ENCODE measurements around the gene GREB1. TPM values are rescaled to one million over a fixed set of nuclear protein-coding genes. Genes with fewer than 3 reads are reported as not detected.

GREB1 gene
- total and polyA plus RNA-seq, 9 donors: 104 to 723 (median 232) TPM

DNA sequence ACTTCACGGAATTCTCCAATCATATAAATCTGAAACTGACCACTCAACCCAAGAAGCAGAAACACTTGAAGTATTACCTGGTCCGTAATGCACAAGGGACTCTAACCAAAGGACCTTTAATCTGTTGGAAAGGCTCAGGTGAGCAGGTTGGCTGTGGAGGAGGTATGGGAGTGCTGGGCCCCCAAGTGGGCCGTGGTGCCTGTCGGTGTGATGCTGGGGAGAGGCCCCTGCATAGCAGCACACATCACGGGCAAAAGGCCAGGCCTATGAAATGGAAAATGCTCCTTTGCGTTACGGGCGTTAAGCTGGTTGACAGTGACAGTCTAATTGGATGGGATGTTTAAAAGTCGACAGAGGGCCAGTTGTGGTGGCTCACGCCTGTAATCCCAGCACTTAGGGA, 42.6 kb downstream of the GREB1 start:
- DNase-seq: peak in 3 of 5 donors; percentile 24 to 40 (median 26)
- TF ChIP-seq EP300 (IDR thresholded peaks at IDR 0.05): no peak
- TF ChIP-seq, protein P1, sequence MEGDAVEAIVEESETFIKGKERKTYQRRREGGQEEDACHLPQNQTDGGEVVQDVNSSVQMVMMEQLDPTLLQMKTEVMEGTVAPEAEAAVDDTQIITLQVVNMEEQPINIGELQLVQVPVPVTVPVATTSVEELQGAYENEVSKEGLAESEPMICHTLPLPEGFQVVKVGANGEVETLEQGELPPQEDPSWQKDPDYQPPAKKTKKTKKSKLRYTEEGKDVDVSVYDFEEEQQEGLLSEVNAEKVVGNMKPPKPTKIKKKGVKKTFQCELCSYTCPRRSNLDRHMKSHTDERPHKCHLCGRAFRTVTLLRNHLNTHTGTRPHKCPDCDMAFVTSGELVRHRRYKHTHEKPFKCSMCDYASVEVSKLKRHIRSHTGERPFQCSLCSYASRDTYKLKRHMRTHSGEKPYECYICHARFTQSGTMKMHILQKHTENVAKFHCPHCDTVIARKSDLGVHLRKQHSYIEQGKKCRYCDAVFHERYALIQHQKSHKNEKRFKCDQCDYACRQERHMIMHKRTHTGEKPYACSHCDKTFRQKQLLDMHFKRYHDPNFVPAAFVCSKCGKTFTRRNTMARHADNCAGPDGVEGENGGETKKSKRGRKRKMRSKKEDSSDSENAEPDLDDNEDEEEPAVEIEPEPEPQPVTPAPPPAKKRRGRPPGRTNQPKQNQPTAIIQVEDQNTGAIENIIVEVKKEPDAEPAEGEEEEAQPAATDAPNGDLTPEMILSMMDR (IDR thresholded peaks at IDR 0.05): no peak
- no peak for TF ChIP-seq POLR2A (IDR thresholded peaks at IDR 0.05)

DNA sequence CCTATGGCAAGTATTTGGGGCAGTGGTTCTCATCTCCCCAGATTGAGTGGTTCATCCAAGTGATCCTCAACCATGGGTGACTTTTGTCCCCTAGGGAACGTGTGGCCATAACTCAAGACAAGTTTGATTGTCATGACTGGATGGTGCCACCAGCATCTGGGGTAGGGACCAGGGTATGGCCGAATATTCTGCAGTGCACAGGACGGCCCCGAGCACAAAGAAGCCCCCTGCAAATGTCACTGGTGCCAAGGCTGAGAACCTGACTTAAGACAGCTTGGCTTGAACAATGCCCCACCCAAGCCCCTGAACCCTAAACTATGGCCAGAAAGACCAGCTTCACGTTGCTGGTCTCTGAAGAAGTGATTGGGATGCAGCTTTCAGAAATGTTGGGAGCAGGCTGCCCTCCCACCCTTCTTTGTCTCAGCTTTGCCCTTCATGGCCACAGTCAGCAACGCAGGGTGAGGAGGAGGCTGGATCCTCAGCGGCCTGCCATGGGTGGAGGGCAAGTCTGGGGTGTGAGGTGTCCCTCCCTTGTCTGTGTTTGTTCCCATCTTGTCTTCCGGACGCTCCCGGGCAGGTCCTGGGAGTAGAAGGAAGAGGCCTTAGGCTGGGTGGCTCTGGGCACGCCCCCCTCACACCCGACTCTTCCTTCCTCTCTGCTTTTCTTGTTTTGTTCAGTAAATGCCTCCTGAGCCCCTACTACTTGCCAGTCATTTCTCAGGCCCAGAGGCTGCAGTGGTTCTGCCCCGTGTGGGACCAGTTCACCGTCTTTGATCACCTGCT, 43.4 kb downstream of the GREB1 start:
- peak in 2 of 5 donors; percentile 17 to 33 for DNase-seq
- peaks cover 31% of the 10 kb centered on the region for H3K4me1 ChIP-seq (ENCODE audit: insufficient read depth)
- H3K36me3 ChIP-seq: no peaks in the 10 kb centered on the region
- no peaks in the 10 kb centered on the region for H3K27me3 ChIP-seq
- intact Hi-C loops (cut with DNase I): loop anchor here in 1 of 4 donors (5.0 kb wide), 1 partner anchor 35 kb away; no protein-coding TSS in a partner anchor
- peak overlapping the region in 1 of 2 donors; percentile 13 for H3K27ac ChIP-seq
- 70 to 82% (median 75%) methylated on average over 14 of the region's 14 CpGs for WGBS, 3 donors
- no peak for TF ChIP-seq POLR2A (IDR thresholded peaks at IDR 0.05)
- H3K4me3 ChIP-seq: no peak overlapping the region
- H3K9me3 ChIP-seq: no peaks in the 10 kb centered on the region

More for the DNA sequence above, 42.6 kb downstream of the GREB1 start:
- H3K4me3 ChIP-seq: no peak overlapping the region
- intact Hi-C loops (cut with DNase I): loop anchor here in 1 of 4 donors (5.0 kb wide), 1 partner anchor 34 kb away; no protein-coding TSS in a partner anchor
- no peak overlapping the region for H3K27ac ChIP-seq
- no peaks in the 10 kb centered on the region for H3K27me3 ChIP-seq
- WGBS, 3 donors: 88 to 89% (median 89%) methylated on average over 10 of the region's 10 CpGs
- H3K4me1 ChIP-seq (ENCODE audit: insufficient read depth): peaks cover 27% of the 10 kb centered on the region
- H3K9me3 ChIP-seq: no peaks in the 10 kb centered on the region
- H3K36me3 ChIP-seq: no peaks in the 10 kb centered on the region

DNA sequence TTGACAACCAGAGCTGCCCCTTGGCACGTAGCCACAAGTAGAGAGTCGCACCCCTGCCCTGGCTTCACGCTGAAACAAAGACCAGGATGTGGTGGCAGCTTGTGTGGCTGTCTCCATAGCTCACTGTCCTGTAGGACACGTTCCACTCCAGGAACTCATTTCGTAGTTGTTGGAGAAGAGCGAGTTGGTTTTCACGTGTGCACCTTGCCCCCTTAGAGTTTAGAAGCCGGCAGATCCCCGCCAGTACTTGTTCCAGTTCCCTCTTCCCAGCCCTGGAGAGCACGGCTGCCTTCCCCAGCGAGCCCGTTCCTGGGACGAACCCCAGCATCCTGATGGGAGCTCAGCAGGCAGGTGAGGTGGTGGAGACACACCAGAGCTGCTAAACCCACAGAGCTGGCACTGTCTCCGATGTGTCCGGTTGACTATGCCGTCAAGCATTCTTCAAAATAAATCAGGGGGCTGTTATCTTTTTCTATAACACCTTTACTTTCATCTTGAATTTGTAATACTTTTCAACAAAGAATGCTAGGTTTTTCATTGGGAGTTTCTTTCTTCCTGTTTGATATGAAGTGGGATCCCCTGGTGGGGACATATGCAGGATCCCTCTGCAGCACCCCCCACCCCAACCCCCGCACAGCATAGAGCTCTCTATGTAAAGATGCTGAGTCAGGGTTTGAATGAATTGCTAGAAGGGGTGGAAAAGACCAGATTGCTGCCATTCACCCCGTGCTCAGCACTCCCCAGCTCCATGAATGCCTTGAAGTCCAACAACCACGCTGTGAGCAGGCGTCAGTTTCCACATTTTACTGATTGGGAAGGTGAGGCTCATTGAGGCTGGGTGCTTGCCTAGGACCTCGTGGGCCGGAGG, 44.5 kb downstream of the GREB1 start:
- intact Hi-C loops (cut with DNase I): loop anchor here in 1 of 4 donors (5.0 kb wide), 1 partner anchor 36 kb away; no protein-coding TSS in a partner anchor
- 74 to 84% (median 74%) methylated on average over 22 of the region's 22 CpGs for WGBS, 3 donors
- DNase-seq: peak in 3 of 5 donors; percentile 26 to 43 (median 35)
- TF ChIP-seq, protein P1 (IDR thresholded peaks at IDR 0.05): no peak
- no peak for TF ChIP-seq EP300 (IDR thresholded peaks at IDR 0.05)
- no peak for TF ChIP-seq POLR2A (IDR thresholded peaks at IDR 0.05)
- Histone ChIP-seq H3K4me1 (ENCODE audit: insufficient read depth) (peaks cover 30% of the 10 kb centered on the region), H3K4me3 (no peak overlapping the region), H3K9me3 (no peaks in the 10 kb centered on the region), H3K27ac (peak overlapping the region in 1 of 2 donors; percentile 36), H3K36me3 (no peaks in the 10 kb centered on the region), H3K27me3 (no peaks in the 10 kb centered on the region)

DNA sequence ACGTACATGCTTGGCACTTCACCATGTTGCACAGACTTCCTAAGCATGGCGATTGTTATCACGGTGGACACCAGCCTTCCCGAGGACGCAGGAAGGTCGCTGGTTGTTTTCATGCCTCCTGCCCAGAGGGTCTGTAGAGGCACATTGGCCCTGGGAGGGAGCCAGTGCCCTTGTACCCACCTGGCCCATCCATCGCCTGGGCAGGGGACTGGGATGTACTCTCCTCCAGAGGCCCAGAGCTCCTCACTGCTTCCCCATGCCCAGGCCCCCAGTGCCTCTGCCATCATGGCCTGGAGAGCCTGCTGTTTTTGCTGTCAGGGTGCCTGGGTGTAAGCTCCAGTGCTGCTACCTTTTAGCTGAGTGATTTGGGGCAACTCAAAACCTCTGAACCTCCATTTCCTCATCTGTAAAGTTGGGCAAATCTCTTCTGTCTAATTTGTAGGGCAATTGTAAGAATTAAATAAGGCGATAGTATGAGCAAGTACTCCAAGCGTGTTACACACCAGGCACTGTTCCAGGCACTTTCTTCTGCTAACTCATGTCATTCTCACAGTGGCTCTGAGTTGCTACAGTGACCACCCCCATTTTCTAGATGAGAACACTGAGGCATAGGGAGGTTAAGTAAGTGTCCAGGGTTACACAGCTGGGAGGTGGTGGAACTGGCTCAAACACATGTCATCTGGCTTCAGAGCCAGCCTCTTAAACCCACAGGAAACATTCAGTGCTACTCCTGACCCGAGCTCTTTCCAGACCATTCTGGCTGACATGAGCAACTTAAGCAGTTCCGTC, 45.3 kb downstream of the GREB1 start:
- no peaks in the 10 kb centered on the region for H3K9me3 ChIP-seq
- peaks cover 29% of the 10 kb centered on the region for H3K4me1 ChIP-seq (ENCODE audit: insufficient read depth)
- WGBS, 3 donors: 67 to 82% (median 80%) methylated on average over 11 of the region's 11 CpGs
- no peak for TF ChIP-seq EP300 (IDR thresholded peaks at IDR 0.05)
- TF ChIP-seq POLR2A (IDR thresholded peaks at IDR 0.05): no peak
- TF ChIP-seq, protein P1 (IDR thresholded peaks at IDR 0.05): no peak
- peak in 3 of 5 donors; percentile 21 to 44 (median 23) for DNase-seq
- intact Hi-C loops (cut with DNase I): loop anchor here in 1 of 4 donors (5.0 kb wide), 1 partner anchor 37 kb away; no protein-coding TSS in a partner anchor
- H3K27ac ChIP-seq: peak overlapping the region in 1 of 2 donors; percentile 36
- H3K36me3 ChIP-seq: no peaks in the 10 kb centered on the region
- H3K4me3 ChIP-seq: no peak overlapping the region
- no peaks in the 10 kb centered on the region for H3K27me3 ChIP-seq

Data from ovary (tissue), 9 donors.